NCI-H2029 (cell line): Measurements from ENCODE around the gene TIMM29.
"Not testable (repeated sequence)": the region's sequence is repeated elsewhere in the genome, so short reads cannot be mapped to it uniquely, and the experiment has no call there.

ENCODE experiments used
- DNase-seq: peaks from one replicate; lab custom pipeline; 2025; lab: John Stamatoyannopoulos, UW

The TIMM29 gene

GRCh38 chr19:10912619-10913018 lies 16.0 kb upstream of the TIMM29 start:
- DNase-seq, result no peak

GRCh38 chr19:10913716-10914340 lies 14.8 kb upstream of the TIMM29 start:
- no peak for DNase-seq

GRCh38 chr19:10915130-10916091 lies 13.2 kb upstream of the TIMM29 start:
- no peak for DNase-seq

GRCh38 chr19:10916602-10917001 lies 12.0 kb upstream of the TIMM29 start:
- no peak for DNase-seq

- DNase-seq, result peak; percentile 35
Observed at GRCh38 chr19:10918359-10918758, 10.3 kb upstream of the TIMM29 start.

- peak; percentile 77 for DNase-seq
Observed at GRCh38 chr19:10919352-10920287, 9.0 kb upstream of the TIMM29 start.

GRCh38 chr19:10920288-10920655 lies 8.3 kb upstream of the TIMM29 start:
- DNase-seq, result no peak

GRCh38 chr19:10920781-10921180 lies 7.8 kb upstream of the TIMM29 start:
- no peak for DNase-seq

- no peak for DNase-seq
Observed at GRCh38 chr19:10921199-10921909, 7.3 kb upstream of the TIMM29 start.

- no peak for DNase-seq
Observed at GRCh38 chr19:10921910-10922637, 6.5 kb upstream of the TIMM29 start.

- no peak for DNase-seq
Observed at GRCh38 chr19:10922638-10923014, 6.0 kb upstream of the TIMM29 start.

- no peak for DNase-seq
Observed at GRCh38 chr19:10923260-10924112, 5.1 kb upstream of the TIMM29 start.

- no peak for DNase-seq
Observed at GRCh38 chr19:10924597-10924996, 4.0 kb upstream of the TIMM29 start.

GRCh38 chr19:10927730-10928562 lies 665 bp upstream of the TIMM29 start:
- no peak for DNase-seq

- DNase-seq, result no peak
Observed at GRCh38 chr19:10929402-10929794, 787 bp downstream of the TIMM29 start.

GRCh38 chr19:10935371-10936059 lies 6.9 kb downstream of the TIMM29 start:
- DNase-seq, result no peak

GRCh38 chr19:10936661-10937084 lies 8.1 kb downstream of the TIMM29 start:
- DNase-seq, result peak; percentile 89

- DNase-seq, result not testable (repeated sequence)
Observed at GRCh38 chr19:10941649-10942048, 13.0 kb downstream of the TIMM29 start.
